Measurements from ENCODE around the gene MAEA.

The MAEA gene

GRCh38 chr4:1382776-1383727 is 93.4 kb downstream of the MAEA start:
- DNase-seq: no peak

GRCh38 chr4:1383728-1384591 is 94.3 kb downstream of the MAEA start:
- DNase-seq: no peak

DNA sequence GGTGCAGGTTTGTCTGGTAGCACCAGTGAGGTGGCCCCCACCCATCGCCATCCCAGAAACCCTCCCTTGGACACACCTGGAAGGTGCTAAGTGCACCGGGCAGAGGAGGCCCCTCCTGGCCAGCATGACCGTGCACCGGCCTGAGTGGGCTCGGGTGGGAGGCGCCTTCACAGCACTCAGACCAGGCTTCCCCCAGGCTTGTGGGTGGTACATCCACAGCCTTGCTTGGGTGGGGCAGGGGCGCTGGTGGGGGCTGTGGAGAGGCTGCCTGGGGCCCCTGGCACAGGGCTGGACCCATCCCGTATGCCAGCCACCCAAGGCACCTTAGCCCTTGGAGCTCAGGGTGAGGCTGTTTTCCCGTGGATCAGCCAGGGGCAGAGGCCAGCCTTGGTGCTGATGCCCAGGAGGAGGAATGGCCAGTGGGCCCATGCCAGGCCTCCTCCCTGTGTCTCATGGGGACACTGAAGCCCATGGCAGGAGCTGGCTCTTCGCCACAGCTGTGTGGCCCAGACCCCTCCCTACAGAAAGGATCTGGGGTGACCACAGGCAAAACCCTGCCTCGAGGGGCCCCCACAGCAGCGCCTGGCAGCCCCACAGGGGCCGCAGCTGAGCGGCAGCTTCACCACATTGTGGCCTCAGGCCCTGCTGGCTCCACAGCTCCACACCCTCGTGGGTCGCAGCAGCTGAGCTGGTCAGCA is 95.1 kb downstream of the MAEA start:
- DNase-seq: no peak

DNA sequence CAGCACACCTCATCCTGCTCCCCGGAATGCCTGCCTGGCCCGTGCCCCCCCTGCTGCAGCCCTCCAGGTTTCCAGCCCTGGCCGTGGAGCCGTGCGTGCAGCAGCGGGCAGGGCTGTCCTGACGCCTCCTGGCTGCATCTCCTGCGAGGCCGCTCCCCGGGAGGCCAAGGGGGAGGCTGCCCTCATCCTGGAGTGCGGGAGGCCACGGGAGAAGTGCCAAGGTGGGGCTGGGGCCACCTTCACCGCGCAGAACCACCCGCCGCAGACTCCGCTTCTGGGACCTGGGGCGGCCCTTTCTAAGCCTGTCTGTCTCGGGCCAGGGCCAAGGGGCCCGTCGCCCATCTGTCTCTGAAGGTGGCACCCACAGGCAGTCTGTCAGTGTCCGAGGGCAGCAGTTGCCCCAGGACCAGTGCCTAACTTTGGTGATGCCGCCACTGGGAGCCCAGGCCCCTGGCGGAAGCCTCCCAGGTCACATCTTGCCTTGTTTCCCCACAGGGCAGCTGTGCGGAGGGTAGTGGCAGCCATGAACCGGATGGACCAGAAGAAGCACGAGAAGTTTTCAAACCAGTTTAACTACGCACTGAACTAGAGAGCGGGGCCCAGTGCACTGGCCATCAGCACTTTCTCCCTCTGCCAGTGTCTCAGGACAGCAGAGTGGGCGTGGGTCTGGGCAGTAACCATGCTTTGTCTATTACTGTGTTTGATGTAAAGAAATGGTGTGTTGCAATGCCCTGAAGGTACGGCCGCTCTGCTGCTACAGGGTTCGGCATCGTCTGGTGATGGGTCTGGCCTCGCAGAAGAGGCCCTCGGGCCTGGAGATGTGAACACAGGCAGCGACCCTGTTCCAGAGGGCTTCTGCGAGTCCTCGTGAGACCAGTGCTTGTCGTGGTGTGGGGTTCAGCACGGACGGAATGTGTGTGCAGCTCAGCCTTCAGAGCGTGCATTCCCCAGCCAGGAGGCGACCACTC is 96.0 kb downstream of the MAEA start:
- no peak for DNase-seq
